Endometrial microvascular endothelial cells (primary cell): ENCODE measurements around the gene ST6GALNAC5. TPM values are rescaled to one million over a fixed set of nuclear protein-coding genes. Genes with fewer than 3 reads are reported as not detected.
"Not testable (repeated sequence)": the region's sequence is repeated elsewhere in the genome, so short reads cannot be mapped to it uniquely, and the experiment has no call there.

Source experiments
- in situ Hi-C: cut with HindIII; loops from 2 replicates; pipeline ENCODE4 v1.10.0; 2017; ENCODE audit warnings: low sequenced_read_pairs, low pct_unique_long_range_greater_than_20kb; ENCODE audit errors: inconsistent ontology term
- total RNA-seq: library from RNA; depleted of rRNA; stranded (reverse); fragments of >200 nt; gene quantifications from one replicate; pipeline ENCODE4 v1.2.3, GENCODE V29; 2015; ENCODE audit errors: inconsistent ontology term

The ST6GALNAC5 gene
- total RNA-seq, 1 donor from 2014 or later = not detected

DNA sequence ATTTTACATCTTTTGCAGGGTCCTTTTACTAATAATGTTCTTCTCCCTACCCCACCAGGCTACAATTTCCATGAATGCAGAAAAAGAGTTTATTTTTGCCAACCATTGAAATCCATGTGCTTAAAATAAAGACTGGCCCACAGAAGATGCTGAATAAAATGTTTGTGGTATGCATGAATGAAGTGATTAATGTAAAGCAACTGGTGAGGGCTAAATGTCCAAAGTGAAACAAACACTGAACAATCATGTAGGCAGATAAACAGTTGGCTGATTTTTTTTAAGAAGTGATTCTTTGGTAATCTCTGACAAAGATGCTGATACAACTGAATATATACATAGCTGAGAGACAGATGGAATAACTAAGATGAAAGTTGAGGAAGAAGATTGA is 94.5 kb downstream of the ST6GALNAC5 start:
- in situ Hi-C loops = no loop called here

DNA sequence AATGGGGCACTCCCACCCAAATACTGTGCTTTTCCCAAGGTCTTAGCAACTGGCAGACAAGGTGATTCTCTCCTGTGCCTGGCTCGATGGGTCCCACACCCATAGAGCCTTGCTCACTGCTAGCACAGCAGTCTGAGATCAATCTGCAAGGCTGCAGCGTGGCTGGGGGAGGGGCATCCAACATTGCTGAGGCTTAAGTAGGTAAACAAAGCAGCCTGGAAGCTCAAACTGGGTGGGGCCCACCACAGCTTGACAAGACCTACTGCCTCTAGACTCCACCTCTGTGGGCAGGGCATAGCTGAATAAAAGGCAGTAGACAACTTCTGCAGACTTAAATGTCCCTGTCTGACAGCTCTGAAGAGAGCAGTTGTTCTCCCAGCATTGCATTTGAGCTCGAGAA is 114.0 kb downstream of the ST6GALNAC5 start:
- in situ Hi-C loops = not testable (repeated sequence)

DNA sequence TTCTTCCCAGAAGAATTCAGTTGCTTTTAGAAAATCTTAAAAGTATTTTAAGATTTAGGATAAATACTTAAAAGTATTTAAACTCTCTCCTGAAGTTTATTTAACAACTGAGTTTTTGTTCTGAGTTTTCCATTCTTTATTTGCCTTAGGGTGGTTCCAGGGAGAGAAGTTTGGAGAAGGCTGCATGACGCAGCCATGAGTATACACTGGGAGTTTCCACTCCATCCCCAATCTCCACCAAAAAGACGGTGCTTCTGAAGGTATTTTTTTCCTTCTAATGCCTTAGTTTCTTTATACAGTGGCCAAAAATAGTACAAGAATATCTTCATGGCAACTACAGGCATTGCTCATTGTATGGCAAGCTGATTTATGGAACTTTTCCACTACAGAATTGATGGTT is 122.7 kb downstream of the ST6GALNAC5 start:
- in situ Hi-C loops = no loop called here

DNA sequence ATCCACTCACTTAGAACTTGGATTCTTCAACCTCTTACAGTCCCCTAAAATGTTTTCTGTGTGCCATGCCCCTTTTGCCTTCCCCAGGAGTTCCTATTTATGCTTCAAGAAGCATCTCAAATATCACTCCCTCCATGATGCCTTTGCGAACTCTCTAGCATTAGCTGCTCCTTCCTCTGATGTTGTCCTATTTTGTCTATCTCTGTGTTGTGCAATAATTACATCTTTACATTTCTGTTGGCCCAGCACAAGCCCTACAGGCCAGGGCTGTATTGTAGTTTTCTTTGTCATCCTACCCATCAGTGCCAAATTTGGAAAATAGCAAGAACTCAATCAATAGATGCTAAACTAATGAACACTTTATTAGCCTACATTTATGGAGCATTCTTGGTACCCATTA is 125.8 kb downstream of the ST6GALNAC5 start:
- in situ Hi-C loops = no loop called here

DNA sequence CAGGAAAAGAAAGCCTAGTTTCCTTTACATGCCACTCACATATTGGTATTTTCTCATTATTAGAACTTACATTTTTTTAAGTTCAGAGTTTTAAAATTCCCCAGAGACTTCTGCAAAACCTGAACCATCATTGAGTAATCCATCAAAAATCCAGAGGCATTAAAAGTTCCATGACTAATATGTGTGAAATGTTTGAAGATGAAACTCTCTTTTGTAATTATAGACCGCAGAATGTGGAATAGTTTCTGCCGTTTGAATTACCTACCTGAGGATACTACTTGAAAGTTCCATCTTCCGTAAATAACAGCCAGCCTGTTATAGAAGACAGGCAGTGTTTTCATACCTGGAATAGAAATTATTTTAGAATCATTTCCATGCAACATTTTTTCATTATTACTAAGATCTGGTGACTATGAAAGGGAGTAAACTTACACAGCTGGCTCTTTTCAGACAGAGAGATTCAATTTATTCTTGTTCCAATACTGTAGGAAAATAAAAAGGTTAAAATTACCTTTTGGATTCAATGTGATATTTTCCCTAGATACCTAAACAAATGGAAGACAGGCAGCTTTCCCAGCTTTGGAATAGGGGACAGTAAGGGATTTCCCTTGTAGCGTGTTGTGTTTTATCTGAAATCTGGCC is 131.4 kb downstream of the ST6GALNAC5 start:
- in situ Hi-C loops = no loop called here

DNA sequence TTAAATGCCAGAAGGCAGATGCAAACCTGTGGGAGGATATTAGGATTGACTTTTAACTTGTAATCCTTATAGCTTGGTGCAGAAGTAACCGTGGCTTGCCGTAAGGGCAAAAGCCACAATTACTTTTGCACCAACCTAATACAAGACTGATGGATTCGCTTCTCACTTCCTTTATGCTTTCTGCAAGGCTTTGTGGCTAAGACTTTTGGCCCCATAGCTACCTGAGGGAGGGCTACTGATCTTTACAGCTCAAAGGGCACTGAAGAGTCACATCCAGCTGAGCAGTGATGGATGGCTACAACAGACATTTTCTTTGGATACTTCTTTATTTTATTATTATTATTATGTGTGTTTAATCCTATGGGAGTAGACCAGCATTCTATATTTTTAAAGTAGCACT is 140.4 kb downstream of the ST6GALNAC5 start:
- in situ Hi-C loops = no loop called here

DNA sequence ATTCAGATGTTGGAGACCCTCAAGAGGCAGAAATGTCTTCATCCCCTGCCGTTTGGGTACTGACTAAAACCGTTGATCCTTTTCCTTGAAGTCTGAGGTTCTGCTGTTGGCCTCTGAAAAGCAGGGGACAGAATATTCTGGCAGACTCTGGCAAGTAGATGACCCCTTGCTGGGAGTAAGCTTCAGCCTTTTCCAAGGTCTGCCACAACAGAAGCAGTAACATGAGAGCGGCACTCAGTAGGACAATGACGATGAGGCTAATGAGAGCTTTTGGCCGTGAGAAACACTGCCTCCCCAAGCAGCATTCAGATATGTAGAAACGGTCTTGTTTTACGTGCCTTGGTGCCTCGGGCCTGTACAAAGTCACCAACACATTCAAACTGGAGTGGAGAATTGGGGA is 143.7 kb downstream of the ST6GALNAC5 start:
- in situ Hi-C loops = no loop called here

DNA sequence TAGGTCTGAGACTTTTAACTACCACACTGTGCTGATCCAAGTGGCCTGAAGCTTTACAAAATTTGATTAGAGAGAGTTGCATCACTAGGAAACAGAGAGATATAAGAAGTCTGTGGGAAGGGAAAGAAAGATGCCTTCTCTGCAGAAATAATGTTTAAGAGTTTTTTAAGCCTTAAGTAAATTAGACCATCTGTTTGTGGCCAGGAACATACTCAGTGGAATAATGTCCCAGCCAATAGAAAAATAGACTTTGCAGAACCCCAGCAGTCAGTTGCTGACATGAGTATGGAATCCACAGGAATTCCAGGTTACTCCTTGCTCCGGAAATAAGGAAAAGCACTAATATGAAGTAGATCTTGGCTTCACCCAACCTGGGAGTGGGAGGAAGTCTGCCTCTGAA is 144.8 kb downstream of the ST6GALNAC5 start:
- in situ Hi-C loops = no loop called here

DNA sequence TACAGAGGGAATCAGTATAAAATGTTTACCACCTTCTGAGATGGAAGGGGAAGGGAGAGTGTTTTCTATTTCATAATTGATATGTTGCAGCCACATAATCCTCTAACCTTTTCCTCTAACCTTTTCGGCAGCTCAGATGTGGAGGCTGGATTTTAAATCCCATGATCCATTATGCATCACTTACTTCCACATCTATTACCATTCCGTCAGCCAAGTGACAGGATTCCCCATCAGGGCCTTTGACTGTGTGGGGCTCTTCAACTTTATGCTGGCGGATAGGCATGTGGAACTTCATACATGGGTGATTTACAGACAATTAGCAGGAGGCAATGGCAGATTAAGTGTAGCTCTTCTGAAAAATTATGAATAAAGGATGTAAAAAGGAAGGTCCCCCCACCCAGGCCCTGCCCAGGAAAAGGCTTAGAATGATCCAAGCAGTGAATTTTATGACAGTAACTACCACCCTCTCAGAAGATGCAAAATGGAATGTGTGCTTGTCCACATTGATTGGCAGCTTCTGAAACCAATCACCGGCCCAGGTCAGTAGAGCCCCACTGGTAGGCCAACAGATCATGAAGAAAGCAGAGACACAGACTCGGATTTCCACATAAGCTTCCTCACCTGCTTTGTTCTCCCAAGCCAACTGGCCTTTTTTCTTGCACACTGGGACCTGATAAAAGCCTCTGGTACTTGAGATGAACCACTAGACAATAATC is 147.0 kb downstream of the ST6GALNAC5 start:
- in situ Hi-C loops = no loop called here

DNA sequence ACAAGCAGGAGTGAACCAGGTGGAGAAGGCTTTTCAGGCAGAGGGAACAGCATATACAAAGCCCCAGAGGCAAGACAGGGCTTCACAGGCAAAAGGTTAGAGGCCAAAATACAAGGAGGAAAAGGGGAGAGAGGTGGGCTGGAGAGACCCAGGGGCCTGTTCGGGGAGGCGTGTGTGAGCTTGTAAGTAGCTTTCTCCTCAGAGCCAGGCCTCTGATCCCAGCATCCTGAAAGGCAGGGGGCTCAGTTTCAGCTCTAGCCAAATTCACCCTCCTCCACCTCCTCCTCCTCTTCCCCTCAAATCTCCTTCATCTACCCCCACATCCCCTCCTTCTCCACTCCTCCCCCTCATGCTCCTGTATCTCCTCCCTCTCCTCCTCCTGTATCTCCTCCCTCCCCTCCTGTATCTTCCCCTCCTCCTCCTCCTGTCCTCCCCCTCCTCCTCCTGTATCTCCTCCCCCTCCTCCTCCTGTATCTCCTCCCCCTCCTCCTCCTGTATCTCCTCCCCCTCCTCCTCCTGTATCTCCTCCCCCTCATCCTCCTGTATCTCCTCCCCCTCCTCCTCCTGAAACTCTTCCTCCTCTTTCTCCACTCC is 148.6 kb downstream of the ST6GALNAC5 start:
- in situ Hi-C loops = no loop called here

DNA sequence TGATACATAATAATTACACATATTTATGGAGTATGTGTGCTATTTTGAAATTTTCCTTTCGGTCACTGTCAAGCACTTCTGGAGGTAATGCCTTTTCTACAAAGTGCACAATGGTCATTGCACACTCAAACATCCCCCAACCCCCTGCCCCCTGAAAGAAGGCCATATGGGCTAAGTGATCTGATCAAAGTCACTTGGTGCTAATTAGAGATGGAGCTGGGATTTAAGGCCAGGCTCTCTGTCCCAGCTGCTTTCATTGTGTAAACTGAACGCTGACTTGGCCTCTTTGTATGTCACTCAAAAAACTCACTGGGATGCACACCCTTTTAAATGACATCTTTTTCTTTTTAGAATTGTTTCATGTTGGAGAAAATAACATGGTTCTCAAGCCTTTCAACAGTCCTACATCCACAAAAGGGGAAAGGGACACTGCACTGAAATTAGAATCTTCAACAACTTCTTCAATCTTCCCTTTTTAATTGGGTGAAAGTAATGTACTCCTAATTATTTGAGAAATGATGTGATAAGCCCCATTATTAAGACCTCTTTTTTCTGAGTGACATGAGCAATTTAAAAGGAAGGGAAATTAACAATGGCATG is 149.2 kb downstream of the ST6GALNAC5 start:
- in situ Hi-C loops = no loop called here

DNA sequence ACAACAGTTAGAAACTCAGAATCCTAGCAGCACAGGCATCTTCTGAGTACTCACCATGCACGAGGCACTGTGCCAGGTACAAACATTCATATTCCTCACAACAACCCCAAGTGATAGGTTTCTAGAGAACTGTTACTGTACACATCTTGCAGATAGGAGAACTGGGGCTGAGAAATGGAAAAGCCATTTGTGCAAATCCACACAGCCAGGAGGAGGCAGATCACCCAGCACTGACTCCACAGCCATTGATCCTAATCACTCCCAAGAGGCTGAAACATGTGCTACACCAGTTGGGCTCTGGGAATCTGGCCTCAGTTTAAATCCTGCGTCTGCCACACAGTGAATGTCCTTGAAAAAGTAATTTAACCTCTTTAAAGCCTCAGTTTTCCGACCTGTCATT is 151.0 kb downstream of the ST6GALNAC5 start:
- in situ Hi-C loops = no loop called here

DNA sequence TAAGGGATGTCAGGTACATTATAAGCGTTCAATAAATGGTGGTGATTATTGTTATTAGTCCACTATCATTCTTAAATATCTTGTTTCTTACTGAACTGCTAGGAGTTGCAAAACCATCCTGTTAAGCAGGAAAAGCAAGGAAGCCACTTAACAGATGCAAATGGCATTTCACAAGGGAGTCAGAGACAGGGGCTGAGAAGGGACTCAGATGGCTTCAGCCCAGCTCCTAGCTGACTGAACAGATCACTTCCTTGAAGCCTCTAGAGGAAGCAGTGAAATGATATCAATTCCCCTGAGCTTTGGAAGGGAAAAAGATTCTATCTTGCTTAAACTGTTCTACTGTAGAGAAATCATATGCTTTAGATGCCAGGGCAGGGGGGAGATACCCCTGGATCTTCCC is 151.5 kb downstream of the ST6GALNAC5 start:
- in situ Hi-C loops = no loop called here

DNA sequence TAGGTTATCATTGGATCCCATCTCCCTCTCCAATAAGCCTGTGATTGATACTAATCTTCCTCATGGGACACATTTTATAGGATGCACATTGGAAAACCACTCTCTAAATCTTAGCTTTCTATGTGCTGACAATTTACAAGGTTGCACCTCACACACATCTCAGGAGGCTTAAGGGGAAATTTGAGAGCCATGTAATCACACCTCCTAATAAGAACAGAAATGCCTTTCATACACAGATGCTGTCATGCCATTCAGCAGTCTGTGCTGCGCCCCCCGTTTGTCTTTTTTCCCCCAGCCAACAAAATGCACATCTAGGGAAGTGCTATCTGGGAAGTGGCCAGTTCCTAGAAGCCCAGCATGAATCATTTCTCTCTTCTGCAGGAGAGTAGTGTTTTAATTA is 154.5 kb downstream of the ST6GALNAC5 start:
- in situ Hi-C loops = no loop called here

DNA sequence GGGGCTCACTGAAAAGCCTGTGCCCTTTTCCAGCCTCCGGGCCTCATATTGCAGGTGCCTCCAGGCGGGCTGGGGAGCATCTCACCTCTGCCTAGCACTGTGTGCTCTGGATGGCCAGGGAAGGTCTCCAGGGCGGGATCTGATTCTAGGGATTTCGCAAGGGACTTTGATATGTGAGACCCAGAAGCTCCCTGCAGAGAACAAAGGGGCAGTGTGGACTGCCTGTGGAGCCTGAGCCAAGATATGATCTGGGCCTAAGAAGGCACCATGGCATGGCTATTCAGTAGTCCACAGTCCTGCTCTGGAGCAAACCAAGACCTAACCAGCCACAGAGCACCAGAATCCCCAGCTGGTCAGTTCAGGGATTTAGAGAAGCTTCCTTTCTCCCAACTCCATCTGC is 157.2 kb downstream of the ST6GALNAC5 start:
- in situ Hi-C loops = no loop called here

DNA sequence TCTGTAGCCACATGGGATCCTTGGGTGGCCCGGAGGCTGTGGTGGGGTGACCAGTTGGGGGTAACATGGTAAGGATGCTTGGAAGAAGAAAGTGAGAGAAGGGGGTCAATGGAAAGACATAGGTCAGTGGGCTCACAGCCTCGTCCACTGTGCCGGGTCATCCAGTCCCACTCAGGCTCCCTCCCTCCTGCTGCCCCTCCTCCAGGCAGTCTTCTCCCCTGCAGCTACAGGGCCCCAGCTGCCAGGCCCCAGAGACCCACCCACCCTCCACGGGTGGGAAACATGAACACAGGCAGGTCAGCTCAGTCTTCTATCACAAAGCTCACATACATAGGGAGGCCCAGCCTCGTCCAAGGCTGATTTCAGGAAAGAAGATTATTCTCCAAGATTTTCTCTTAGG is 158.3 kb downstream of the ST6GALNAC5 start:
- in situ Hi-C loops = no loop called here

DNA sequence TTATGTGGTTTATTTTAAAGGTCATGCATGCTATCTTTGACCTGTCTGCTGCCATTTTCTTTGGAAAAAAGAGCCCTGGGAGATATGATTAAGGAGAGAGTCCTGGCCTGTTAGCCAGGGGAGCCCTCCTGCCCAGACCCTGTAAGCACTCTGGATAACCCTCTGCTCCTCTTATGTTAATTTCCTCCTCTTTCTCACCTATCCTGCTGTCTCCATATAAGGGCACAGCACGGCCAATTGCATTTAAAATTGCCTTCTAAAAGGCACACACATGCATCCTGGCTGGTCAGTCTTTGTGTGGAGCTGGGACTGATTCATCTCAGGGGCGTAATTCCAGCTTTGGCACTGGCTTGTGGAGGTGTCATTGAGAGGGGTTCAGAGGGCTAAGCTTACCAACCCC is 158.9 kb downstream of the ST6GALNAC5 start:
- in situ Hi-C loops = no loop called here

DNA sequence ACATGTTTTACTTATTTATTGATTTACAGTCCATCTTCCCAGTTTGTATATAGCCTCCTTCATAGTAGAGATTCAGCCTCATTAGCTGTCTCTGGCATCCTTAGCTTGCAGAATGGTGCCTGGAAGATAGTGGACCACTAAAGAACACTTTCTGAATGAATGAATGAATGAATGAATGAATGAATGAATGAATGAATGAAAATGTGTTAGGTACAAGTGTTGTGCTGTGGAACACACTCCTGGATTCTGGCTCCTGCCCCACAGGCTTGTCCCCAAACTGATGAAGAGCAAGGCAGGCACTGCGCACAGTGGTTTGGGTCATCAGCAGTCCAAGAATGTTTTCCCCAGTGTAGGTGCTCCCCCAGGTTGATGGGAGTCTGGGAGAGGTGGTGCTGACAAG is 159.4 kb downstream of the ST6GALNAC5 start:
- in situ Hi-C loops = no loop called here

DNA sequence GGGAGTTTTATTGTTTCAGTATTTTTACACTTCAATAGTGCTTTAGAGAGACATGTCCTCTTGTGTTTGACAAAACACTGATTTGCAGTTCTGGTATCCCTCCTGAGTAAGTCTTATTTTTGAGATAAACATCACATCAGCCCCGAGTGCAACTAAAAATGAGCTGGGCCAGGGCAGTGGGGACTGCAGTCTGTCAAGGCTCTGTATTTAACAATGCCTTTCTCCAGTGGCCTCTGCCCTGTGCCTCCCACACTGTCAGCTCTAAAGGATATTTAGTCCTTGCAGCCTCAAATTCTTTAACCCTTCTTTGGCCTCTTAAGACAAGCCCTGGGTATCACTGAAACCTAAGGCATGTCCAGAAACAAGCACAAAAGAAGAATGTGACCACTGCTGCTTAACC is 160.6 kb downstream of the ST6GALNAC5 start:
- in situ Hi-C loops = no loop called here
